NOMO-1 treated with DMSO at 0.1 percent for 48 hours (cell line): ENCODE results near the gene FAXDC2.
"Not testable (repeated sequence)": the region's sequence is repeated elsewhere in the genome, so short reads cannot be mapped to it uniquely, and the experiment has no call there.

Experiments
- DNase-seq: peaks from one replicate; lab custom pipeline; 2025; ENCODE audit not compliant: unreplicated experiment; lab: John Stamatoyannopoulos, UW

The FAXDC2 gene

DNA sequence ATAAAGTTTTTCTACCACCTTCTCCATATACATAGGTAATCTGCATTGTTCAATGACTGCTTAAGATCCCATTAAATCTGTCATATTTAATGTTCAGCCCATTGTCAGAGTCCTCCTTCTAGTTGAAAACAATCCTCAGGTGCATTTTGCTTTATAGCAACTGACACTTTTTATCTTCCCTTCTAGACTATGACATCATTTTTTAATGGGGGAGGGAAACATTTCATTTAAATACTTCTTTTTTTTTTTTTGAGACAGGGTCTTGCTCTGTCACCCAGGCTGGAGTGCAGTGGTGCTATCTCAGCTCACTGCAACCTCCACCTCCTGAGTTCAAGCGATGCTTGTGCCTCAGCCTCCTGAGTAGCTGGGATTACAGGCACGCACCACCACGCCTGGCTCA lies 17.6 kb downstream of the FAXDC2 start:
- not testable (repeated sequence) for DNase-seq

DNA sequence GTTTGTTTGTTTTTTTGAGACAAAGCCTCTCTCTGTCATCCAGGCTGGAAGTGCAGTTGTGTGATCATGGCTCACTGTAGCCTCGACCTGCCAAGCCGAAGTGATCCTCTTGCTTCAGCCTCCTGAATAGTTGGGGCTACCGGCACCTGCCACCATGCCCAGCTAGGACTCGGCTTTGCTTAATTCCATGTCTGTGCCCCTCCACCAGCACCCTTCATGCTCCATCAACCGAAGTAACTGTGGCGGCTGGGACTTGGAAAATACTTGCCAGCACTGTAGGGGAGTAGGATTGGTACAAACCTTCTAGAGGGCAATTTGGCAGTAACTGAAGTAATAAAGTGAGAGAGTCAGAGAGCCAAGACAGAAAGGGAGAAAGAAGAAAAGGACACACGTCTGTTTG lies 19.0 kb downstream of the FAXDC2 start:
- DNase-seq = no peak

DNA sequence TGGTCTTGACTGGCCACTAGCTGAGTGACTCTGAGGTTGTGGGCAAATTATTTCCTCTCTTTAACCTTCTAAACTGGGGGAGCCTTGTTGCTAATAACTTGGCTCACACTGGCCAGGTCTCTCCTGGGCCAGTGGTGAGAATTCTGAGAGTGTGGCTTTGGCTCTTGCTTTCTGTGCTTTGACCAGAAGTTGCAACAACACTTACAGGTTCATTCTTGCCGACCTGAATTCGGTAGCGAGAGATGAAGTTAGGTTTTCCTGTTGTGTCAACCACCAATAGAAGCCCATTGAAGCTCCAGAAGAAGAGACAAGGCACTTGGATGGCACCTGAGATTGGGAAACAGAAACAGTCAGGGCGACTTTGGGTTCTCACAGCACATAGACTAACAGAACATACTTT lies 19.8 kb downstream of the FAXDC2 start:
- DNase-seq = no peak

DNA sequence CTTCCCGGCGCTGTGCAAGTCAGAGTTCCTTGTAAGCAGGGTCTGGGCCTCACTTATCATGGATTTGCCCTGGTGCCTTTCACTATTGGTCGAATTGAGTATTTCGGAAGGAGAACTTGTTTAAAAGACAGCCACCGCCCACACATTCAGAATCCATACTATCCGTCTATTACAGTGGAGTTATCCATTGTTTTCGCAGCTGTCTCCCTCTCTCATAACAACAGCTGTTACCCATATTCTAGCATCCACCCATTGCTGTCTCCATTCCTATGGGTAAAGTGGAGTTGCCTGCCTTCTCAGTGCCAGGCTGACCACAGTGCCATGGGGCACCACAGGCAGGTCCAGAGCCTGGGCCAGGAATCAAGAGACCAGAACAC lies 20.2 kb downstream of the FAXDC2 start:
- no peak for DNase-seq

DNA sequence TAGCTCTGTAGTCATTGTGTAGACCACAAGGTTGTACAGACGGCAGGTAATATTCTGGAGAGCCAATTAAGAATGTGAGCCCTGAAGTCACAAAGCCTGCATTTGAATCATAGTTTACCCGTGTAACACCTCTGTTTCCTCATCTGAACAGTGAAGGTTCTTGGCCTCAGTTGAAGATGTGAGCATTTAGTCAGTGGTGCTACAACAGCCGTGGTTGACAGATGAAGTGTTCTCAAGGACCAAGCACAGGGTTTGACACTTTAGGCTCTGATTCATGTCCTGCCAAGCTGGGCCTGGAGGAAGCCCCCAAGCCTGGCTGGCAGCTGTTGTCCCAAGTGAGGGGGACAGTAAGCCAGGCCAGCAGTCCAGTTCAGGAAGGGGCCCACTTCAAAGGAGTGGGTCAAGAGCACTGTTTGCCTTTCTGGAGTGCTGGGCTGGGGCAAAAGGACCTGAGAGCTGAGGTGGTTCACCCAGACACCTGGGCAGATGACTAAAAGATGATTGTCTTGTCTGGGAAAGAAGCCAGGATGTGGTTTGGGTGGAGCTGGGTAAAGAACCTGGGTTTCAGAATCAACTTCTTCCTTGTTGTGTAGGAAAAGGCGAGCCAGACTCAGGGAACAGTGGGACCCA lies 20.7 kb downstream of the FAXDC2 start:
- no peak for DNase-seq

DNA sequence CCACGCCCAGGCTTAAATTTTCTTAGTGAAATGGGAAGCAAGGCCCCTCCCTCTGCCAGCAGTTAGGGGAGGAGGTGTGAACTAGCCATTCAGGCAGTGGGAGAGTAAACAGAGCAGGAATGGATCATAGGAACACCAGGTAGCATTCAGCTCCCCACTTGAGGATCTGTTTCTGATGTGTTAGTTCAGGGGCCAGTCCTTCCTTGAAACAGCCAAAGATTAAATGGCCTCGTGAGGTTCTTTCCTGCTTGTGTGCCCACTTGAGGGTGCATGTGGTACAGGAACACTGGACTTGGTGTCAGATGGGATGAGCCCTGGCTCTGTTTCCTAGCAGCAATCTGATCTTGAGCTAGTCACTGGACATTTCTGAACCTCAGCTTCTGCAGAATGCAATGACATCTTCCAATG lies 21.2 kb downstream of the FAXDC2 start:
- no peak for DNase-seq

DNA sequence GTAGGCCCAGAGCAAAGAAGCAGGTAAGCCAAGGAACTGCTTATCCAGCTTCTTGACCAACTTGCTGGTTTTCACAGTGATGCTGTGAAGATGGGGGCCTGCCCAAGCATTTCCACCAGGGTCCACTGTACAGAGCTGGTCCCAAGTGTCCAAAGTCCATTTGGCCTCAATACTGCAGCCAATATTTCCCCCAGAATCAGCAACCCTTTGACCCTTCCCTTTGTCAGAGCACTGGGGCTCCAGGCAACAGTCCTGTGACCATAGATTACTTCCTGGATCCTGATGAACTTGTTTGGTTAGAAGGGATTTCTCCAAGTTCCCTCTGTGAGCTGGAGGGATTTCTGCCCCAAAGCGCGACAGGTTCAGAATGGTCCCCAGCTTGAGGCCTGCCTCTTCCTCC lies 26.3 kb downstream of the FAXDC2 start:
- no peak for DNase-seq

DNA sequence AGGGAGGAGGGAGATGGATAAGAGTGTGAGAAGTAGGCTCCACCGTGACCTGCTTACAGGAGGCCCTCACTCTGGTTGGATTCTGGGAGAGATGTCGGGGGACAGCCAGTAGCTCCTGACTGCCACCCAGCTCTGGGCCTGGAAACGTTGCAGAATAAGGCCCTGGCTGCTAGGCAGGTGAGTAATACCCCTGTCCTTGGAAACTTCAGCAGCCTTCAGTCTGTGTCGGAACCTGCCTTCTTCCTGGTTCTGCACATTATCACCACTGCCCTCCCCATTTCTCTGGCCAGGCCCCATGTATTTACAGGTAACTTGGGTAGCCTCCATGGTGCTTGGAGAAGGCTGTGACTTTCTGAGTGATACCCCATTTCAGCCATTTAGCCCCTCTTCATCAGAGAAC lies 26.8 kb downstream of the FAXDC2 start:
- DNase-seq = no peak

DNA sequence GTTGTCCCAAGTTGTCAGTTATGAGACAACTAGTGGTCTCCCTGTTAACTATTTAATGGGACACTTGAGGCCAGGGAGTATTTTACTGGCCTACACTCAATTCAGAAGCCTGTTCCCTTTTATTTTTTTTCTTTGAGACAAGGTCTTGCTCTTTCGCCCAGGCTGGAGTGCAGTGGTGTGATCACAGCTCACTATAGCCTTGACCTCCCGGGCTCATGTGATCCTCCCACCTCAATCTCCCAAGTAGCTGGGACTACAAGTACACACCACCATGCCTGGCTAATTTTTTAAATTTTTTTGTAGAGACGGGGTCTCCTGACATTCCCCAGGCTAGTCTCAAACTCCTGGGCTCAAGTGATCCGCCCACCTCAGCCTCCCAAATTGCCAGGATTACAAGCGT lies 27.5 kb downstream of the FAXDC2 start:
- not testable (repeated sequence) for DNase-seq

DNA sequence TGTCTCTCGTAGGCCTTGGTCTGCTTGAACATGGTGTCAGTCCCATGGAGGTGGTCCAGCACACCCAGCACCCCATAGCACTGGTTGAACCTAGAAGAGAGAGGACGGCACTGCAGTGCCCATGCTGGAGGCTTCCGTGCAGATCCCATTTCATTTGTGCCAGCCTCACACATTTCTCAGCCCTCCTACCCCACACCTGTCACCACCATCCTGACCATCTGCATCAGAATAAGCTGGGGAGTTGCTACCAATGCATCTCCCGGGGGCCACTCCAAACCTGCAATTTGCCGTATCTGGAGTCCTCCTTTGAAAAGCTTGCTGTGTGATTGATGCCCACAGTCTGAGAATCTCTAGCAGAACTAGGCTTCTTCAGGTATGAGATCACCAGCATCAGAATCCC lies 30.0 kb downstream of the FAXDC2 start:
- no peak for DNase-seq

DNA sequence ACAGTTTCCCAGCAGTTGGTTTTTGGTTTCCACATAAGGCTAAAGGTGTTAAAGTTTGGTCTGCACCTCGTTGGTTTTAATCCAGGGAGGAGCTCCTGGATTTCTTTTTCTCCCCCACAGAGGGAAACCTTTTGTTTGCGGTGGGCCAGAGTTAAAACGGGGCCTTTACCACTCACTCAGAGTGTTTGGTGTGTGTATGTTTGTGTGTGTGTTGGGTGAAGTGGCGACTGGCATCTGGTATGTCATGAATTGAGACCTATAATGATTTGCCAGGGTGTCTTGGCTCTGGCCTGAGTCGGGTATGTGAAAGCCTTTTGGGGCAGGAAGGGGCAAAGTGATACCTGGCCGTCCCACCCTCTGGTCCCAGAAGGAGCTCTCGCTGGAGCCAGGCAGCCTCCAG lies 30.9 kb downstream of the FAXDC2 start:
- DNase-seq = no peak

DNA sequence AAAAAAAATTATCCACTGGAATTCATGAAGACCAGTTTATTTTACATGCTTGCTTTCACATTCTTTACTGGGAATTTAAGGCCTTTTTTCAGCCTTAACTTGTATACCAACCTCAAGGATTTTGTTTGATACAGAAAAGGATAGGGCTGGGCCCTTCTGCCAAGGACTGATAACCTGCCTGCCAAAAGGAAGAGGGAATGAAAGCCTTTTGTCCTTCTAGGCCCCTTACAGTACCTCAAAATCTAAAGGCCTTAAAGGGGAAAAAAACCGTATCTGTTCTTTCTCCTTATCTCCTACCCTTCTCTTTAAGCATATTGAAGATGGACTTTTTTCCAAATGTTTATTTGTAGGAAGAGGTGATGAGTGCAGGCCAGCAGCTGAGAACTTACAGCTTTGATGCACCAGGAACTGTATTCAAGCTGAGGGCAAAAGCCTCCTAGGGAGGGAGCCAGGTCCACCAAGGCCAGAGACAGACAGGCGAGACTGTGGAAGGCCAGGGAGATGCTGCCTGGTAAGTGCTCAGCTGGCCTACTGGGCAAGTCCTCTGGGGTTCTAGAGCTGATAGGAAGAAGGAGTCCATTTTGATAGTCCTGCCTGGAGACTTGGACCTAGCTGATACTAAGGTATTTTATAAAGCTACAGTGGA lies 31.8 kb downstream of the FAXDC2 start:
- no peak for DNase-seq

DNA sequence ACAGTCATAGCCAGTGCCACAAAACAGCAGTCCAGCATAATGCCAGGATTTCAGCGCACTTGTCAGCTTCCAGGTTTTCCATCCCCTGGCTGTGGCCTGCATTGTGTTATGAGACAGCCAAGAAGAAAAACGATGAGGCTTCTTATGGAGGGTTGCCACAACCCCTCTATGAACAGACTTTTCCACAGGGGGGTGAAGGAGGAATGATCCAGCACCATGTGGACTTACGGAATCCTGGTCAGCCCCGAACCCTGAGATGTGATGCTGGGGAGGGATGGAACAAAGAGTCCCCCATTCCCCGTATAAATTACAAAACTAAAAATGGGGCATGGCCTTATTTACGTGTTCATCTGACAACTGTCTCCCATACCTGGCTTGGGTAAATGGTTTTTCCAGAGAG lies 32.6 kb downstream of the FAXDC2 start:
- DNase-seq = no peak

DNA sequence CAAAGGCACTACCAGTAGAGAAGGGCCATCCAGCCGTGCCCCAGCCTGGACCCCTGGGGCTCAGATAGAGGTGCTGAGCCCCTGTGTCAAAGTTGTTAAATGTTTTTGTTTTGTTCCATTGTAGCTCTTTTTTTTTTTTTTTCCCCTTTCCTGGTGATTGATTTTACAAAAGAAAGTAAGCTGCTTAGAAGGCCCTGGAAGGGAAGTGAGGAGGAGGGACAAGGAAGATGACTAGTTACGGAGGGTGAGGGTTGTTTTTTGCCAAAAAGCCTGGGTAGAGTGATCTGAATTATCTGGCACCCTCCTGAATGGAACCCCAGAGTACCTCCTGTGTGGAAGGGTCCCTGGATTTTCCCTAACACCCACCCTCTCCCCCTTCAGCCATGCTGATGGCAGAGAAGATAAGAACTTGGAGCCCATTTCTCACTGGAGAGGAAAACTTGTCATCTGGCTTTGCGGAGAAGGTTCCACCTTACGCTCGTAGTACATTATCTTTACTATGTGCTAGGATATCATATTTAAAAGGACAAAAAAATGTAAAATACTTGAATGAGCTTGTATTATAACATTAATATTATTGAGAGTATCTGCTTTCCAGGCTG lies 33.4 kb downstream of the FAXDC2 start:
- no peak for DNase-seq

DNA sequence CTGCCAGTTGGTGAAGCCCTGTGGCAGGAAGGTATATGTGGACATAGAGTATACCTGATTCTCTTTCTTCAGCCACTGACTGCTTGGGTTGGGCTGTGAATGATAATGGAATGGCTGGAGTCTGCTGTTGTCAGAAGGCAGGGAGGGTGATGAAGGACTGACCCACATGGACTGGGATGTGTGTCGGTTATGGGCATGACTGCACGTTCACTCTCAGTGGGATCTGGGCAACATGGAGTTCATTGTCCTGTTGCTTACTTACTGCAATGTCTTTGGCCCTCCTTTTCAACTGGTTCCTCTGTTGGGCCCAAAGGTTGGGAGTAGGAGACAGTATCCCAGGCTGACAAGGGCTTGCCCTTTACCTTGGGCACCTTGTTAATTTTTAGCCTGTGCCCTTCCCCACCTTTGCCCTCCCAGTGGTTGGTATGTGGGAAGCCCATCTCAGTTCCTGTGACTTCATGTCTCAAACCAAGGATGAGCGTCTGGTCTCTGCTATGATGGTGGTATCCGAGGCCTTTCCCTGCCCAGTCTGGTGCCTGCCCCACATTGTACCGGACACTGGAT lies 34.6 kb downstream of the FAXDC2 start:
- no peak for DNase-seq

DNA sequence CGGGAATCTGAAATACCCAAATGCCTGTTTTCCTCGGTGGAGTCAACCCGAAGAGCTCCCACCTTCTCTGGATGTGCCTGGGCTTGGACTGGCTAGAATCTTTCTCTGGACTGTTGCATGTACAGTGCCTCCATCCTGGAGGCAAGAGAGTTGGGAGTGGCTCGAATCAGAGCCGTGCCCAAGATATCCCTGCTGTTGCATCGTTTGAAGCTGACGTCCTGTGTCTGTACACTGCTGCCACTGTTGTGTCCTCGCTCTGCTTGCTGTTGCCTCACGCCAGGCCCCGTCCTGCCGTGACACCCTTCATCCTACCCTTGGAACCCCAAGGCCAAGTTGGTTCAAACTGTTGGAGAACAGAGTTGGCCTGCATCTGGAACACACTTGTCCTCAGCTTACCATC lies 35.4 kb downstream of the FAXDC2 start:
- DNase-seq = no peak

DNA sequence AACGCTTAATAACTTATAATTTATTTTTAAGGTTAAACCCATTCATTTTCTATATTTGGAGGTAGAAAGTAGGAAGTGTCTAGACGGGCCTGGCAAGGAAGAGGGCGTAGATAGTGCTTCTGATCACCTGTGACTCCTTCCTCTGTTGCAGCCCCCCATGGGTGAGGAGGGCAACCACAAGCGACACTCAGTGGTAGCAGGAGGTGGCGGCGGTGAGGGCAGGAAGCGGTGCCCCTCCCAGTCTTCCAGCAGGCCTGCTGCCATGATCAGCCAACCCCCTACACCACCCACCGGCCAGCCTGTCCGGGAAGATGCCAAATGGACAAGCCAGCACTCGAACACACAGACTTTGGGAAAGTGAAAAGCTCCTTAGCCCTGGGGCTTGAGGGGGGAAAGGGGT lies 36.7 kb downstream of the FAXDC2 start:
- no peak for DNase-seq

DNA sequence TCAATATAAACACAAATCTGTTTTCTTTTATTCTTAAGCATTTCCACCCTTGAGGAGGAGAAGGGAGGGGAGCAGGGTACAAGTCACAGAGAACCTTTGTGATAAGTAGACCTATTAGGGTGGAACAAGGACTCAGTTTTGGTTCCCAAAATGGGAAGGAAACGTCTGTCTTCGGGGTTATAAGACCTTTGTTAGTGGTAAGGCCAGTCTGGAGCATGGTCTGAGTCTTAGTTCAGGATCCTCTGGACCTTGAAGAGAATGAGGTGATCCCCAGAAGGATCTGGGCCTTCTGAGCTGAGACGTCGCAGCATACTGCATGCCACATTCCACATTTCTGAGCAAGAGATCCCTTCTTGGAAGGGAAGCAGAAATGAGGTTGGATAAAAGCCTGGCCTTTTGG lies 37.2 kb downstream of the FAXDC2 start:
- no peak for DNase-seq

DNA sequence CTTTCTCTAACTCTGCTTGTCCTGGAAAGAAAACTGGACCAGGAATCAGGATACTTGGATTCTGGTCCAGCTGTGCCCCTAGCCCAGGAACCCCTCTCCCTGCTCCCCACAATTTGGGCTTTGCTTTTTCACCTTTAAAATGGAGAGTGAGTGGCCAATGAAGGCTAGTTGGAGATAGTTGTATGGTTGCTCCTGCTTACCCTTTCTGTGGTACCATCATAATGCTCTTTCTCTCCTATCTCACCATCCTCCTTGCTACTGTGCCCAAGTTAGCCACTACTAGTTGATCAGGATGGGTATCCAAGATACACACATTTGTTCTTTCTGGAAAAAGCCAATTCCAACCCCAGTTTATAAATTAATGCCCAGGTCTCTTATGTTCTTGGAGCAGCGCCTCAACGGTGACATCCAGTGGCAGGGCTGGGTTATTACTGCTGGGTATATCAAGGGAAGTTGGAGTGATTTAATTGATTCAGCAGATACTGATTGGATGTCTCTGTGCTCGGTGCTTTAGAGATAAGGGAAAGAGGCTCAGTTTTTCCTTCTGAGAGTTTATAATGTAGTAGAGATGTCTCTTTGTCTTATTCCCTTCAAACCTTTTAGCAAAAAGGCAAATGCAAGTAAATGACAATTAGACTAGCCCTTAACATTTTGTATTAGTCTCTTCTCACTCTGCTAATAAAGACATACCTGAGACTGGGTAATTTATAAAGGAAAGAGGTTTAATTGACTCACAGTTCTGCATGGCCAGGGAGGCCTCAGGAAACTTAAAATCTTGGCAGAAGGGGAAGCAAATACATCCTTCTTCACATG lies 38.5 kb downstream of the FAXDC2 start:
- peak; percentile 59 for DNase-seq

DNA sequence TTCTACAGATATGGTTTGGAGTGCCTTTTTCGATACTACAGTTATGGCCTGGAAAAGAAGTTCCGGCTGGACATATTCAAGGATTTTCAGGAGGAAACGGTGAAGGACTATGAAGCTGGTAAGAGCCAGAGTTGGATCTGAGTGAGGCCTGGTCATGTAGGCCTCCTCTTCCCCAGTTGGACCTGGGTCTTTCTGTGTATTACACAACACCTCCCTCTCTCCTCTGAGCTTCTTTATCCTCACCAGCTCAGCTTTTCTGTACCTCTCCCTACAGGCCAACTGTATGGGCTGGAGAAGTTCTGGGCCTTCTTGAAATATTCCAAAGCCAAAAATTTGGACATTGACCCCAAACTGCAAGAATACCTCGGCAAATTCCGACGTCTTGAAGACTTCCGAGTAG lies 39.2 kb downstream of the FAXDC2 start:
- DNase-seq = no peak

DNA sequence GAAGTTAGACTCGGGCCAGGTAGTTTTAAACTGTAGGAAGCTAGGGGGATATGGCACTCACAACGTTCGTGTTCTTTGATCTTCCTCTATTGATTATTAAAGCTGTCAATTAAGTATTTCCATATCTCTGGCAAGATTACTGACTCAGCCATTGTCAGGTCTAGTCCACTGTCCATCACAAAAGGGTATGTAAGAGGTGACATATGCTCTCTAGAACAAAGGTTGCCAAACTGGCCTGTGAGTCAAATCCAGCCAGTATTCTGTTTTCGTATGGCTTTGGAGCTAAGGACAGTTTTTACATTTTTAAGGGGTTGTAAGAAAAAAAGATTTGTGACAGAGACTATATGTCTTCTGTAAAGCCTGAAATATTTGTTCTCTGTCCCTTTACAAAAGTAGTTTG lies 44.2 kb downstream of the FAXDC2 start:
- DNase-seq = no peak

DNA sequence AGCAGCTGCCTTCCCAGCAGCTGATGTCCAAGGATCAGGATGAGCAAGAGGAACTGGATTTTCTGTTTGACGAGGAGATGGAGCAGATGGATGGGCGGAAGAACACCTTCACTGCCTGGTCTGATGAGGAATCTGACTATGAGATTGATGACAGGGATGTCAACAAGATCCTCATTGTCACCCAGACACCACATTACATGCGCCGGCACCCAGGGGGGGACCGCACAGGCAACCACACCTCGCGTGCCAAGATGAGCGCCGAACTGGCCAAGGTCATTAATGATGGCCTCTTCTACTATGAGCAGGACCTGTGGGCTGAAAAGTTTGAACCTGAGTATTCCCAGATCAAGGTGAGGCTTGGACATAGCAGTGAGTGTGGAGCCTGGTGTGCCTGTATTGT lies 48.4 kb downstream of the FAXDC2 start:
- DNase-seq = no peak
